ENCODE results near the gene NHS.
"Not testable (repeated sequence)": the region's sequence is repeated elsewhere in the genome, so short reads cannot be mapped to it uniquely, and the experiment has no call there.

Gene NHS

GRCh38 chrX:17497193-17497592, 122.2 kb downstream of the NHS start:
- DNase-seq: no peak

DNA sequence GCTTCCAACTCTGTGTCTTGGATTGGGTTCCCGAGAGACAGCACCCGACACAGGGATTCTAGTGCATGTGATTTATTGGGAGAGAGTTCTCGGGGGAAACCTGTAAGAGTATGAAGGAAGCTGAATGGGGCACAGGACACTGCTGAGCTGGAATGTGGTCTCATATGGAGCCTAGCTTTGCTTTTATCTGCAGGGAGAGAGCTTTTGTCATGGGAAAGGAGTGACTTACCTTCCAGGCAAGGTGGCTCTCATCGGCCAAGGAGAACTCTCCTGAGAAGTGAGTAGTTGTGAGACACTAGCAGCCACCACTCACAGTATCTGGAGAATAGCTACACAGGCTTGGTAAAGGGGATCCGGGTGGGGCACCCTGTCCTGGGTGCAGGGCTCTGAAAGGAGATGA, 124.5 kb downstream of the NHS start:
- no peak for DNase-seq

- peak; percentile 61 for DNase-seq
Measured at GRCh38 chrX:17500145-17500579, 125.2 kb downstream of the NHS start.

DNA sequence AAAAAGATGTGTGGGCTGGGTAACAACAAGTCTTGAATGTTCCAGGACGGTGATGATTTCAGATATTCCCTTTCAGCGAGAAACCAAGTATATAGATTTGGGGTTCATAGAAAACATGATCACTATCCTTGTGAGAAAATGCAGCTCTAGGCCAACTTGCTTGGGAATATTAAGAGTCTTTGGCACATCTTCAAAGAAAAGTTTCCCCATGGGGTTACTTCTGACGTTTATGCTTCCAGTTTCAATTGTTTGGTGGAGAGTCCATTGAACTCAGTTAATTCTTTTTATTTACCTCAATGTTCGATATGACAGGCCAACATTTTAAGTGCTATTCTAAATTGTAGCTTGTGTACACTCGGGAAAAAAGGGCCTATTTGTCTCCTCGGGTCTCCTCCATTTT, 126.7 kb downstream of the NHS start:
- no peak for DNase-seq

DNA sequence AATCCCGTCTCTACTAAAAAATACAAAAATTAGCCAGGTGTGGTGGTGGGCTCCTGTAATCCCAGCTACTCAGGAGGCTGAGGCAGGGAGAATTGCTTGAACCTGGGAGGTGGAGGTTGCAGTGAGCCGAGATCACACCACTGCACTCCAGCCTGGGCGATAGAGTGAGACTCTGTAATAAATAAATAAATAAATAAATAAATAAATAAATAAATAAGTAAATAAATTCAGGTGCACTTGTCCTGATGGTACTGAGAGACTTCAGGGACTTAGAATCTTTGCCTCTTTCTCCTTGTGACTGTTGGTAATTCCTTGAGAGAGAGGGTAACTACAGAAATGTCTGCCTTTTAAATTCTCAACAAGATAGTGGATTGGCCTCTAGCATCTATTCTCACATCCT, 131.4 kb downstream of the NHS start:
- DNase-seq: not testable (repeated sequence)

- DNase-seq: peak; percentile 54
Measured at GRCh38 chrX:17511556-17511955, 136.6 kb downstream of the NHS start.

DNA sequence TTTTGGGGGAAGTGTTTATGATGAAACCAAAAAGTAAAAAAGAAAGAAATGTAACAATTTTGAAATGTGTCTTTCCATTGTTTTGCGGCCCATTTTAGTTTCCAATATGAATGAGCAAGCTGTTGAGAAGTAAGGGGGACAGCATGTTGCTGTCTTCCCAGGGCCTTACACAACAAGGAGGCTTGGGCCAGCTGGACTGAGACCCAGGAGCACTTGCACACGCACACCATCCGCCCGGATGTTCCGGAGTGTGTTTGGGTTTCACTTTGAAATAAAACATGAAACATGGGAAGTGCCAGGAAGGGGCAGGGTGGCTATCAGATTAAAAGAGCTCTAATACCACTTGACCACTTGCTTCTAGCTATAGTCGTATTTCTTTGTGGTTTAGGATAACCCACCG, 144.4 kb downstream of the NHS start:
- DNase-seq: no peak

- peak; percentile 65 for DNase-seq
Measured at GRCh38 chrX:17520016-17520615, 145.1 kb downstream of the NHS start.

GRCh38 chrX:17521871-17522693, 147.1 kb downstream of the NHS start:
- peak; percentile 49 for DNase-seq

DNA sequence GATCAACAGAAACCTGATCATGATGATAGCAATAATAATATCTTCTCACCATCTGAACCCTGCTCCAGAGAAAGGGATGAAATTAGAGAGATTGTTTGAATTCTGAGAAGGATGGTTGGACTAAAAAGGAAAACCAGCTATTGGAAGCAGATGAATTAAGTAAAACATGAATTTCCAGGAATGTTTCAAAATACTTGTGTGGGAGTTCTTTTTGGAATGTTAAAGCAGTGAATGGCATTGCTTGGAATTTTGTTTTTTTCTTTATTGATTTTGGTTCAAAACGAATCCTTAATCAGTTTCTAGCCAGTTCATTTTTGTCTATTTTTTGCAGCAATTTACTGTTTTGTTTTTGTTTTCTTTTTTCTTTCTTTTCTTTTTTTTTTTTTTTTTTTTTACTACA, 150.3 kb downstream of the NHS start:
- peak; percentile 55 for DNase-seq

- DNase-seq: peak; percentile 69
Measured at GRCh38 chrX:17525762-17526555, 151.0 kb downstream of the NHS start.

- no peak for DNase-seq
Measured at GRCh38 chrX:17527135-17527701, 152.2 kb downstream of the NHS start.

GRCh38 chrX:17527922-17528321, 152.9 kb downstream of the NHS start:
- DNase-seq: no peak

DNA sequence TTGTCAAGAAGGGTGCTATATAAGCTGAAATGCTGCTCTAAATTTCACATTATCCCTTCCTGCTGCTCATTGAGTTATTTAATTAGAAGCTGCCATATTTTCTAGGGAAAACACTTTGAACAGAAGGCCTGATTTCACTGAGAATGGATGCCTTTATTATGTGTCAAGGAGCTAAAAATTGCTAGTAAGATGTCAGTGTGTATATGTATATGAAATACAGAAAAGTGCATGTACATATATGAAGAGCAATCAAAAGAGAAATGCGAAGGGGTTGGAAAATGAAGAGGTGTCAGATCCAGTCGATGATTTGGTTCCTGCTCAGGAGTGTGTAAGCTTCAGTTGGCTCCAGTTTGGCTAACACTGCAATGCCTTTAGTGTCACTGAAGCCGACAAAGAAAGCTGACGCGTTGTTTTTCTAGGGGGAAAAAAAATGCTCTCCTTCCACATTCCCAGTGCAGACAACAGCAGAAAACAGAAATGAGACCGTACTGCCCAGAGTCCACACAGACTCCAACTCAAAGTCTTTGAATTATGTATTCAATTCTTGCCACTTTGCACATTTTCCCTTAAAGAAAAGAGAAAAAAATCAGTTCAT, 154.2 kb downstream of the NHS start:
- DNase-seq: no peak

DNA sequence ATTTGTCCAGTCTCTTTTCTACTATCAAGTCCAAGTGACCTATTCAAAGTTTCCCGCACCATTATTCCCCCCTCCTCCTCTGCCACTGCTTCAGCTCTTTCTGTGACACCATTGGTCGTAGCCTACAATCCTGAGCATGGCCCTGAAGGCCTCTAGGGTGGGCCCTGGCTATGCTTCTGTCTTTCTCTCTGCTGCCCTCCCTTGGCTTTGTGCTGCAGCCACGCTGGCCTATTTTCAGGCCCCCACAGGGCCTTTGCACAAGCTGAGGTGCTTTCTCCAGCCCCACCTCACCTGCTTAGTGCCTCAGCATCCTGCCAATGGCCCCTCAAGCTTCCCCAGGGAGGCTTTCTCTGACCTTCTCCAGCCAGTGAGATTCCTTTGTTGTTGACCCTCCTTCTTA, 156.5 kb downstream of the NHS start:
- DNase-seq: no peak

DNA sequence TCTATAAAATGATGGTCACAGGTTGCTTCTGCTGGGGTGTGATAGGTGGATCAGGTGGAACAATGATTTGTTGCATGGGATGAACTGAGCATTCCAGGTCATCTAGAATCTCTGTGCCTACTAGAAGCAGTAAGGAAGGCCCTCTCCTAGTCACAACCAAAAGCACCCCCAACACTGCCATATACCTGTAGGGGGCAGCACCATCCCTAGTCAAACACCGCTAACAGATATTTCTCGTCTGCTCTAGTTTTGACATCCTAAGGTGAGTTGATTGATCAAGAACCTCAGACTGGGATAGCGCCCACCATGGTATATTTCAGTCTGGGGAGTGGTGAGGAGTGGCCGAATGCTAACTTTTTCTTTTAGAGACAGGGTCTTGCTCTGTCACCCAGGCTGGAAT, 160.2 kb downstream of the NHS start:
- DNase-seq: no peak

DNA sequence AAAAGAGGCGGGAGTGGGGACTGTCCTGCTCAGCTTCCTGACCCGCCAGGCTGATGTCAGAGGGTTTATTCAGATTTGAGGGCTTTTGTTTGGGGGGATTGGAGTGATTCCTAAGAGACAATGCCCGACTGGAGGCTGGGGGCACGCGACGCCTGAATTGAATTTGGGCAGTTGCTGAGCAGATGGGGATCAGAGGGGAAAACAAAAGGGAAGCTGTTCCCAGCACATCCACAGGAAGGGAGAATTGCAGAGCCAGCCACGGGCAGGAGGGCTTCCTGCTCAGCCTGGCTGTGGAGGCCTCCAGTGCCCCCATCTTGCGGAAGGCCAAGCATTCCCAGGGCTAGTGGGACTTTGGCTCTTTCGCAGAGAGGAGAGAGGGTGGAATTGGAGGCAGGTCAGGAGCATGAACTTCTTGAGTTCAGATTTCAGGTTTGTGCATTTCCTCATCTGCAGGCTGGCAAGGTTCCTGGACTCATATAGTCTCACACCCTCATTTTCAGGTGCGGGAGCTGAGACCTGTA, 162.8 kb downstream of the NHS start:
- no peak for DNase-seq

DNA sequence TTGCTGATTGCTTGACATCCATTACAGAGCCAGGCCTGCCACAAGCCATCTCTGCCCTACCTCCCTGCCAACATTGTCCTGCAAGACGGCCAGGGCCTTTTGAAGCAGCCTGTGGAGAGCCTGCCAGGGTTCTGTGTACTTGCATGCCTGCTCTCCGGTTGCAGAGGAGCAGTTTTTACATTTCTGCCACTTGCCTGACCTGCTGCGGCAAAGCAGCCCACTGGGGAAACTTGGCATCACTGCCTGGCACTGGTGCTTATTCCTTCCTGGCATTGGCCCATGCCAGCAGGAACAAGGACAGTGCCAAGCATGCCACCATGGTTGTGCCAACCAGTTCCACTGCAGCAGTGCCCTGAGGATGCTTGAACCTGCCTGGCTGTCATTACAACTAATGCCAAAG, 167.1 kb downstream of the NHS start:
- no peak for DNase-seq

DNA sequence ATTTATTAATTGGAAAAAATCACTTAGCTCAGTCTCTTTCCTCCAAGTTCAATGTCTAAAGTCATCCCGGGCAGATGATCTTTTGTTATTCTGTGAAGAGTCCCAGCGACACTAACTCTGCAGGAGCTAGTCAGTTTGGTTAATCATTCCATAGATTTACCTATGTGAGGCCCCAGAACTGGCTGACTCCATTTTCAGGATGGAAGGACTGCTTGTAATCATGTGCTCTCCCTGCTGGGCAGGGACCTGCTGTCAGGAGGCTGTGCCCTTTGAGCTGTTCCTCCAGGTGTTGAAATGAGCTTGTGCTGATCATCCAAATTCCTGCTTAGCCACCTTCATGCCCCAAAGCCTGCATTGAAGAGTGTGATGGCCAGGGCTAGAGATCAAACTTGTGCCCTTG, 169.8 kb downstream of the NHS start:
- no peak for DNase-seq

DNA sequence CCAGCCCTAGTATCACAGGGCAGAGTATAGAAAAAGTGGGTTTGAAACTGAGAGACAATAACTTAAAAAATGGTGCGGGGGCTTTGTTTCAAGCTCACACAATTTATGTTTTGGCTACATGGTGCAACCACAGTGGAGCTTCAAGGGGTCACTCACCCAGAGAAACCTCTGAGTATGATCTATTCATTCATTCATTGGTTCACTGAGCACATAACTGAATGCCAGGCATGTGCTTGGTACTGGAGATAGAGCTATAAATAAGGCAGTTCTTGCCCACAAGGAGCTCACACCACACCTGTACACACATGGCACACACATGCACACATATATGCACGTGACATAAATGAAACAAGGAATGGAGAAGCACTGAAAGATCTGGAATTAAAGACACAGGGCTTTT, 171.4 kb downstream of the NHS start:
- DNase-seq: no peak

DNA sequence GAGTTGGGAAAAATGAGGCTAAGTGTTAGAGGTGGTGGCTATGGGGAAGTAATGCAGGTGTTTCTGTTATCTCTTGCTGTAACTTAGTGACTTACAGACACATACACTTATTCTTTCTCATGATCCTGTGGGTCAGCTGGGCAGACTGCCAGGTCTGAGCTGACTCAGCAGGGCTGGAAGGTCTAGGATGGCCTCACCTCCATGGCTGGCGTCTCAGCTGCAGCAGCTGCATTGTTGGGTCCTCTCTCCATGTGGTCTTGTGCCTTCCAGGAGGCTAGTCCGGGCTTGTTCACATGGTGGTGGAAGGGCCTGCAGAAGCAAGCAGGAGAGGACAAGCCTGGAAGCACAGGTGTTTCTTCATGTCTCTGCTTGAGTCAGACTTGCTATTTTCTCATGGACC, 172.7 kb downstream of the NHS start:
- DNase-seq: peak; percentile 56

- DNase-seq: no peak
Measured at GRCh38 chrX:17549107-17549651, 174.2 kb downstream of the NHS start.

Data from fibroblast of skin of scalp (primary cell).